SK-N-SH treated with all-trans-retinoic acid at 6 μM for 48 hours (cell line): ENCODE results near the gene BACH2.

Experiments used
- ARNTL ChIP-seq: fragments of 450-650 bp; formaldehyde crosslinking; IDR thresholded peaks from 2 replicates; pipeline ENCODE4 v1.5.0; 2020; ENCODE audit warnings: low read depth, mild to moderate bottlenecking, moderate library complexity, borderline replicate concordance
- CREB5 ChIP-seq: fragments of 250-450 bp; sonication (Bioruptor Pico); IDR thresholded peaks from 2 replicates; pipeline ENCODE4 v1.5.1; 2020; ENCODE audit warnings: low read depth, mild to moderate bottlenecking, moderate library complexity
- ESRRG ChIP-seq: fragments of 250-450 bp; sonication (Bioruptor Pico); IDR thresholded peaks from 2 replicates; pipeline ENCODE4 v1.6.1; 2021; ENCODE audit warnings: mild to moderate bottlenecking
- GLIS3 ChIP-seq: fragments of 250-450 bp; sonication (Bioruptor Pico); IDR thresholded peaks from 2 replicates; pipeline ENCODE4 v1.5.0; 2020; ENCODE audit warnings: mild to moderate bottlenecking, moderate library complexity
- PATZ1 ChIP-seq: fragments of 250-450 bp; sonication (Bioruptor Pico); IDR thresholded peaks from 2 replicates; pipeline ENCODE4 v1.8.0; 2020; ENCODE audit warnings: mild to moderate bottlenecking, moderate library complexity, borderline replicate concordance
- POU6F1 ChIP-seq: fragments of 250-450 bp; sonication (Bioruptor Pico); IDR thresholded peaks from 2 replicates; pipeline ENCODE4 v1.8.0; 2021; ENCODE audit warnings: low read depth, mild to moderate bottlenecking, moderate library complexity, borderline replicate concordance
- PPARA ChIP-seq: fragments of 250-450 bp; sonication (Bioruptor Pico); IDR thresholded peaks from 2 replicates; pipeline ENCODE4 v1.5.0; 2020; ENCODE audit warnings: mild to moderate bottlenecking, borderline replicate concordance
- TCF4 ChIP-seq: fragments of 250-450 bp; sonication (Bioruptor Pico); IDR thresholded peaks from 2 replicates; pipeline ENCODE4 v1.8.0; 2021; ENCODE audit warnings: mild to moderate bottlenecking, moderate library complexity, borderline replicate concordance
- TOX ChIP-seq: fragments of 250-450 bp; sonication (Bioruptor Pico); IDR thresholded peaks from 2 replicates; pipeline ENCODE4 v1.8.0; 2021; ENCODE audit warnings: mild to moderate bottlenecking, moderate library complexity, borderline replicate concordance
- TSHZ2 ChIP-seq: fragments of 250-450 bp; sonication (Bioruptor Pico); IDR thresholded peaks from 2 replicates; pipeline ENCODE4 v1.5.0; 2020; ENCODE audit warnings: mild to moderate bottlenecking, moderate library complexity
- ZC3H10 ChIP-seq: fragments of 250-450 bp; sonication (Bioruptor Pico); IDR thresholded peaks from 2 replicates; pipeline ENCODE4 v1.5.1; 2021; ENCODE audit warnings: mild to moderate bottlenecking, moderate library complexity
- ZFP3 ChIP-seq: fragments of 250-450 bp; sonication (Bioruptor Pico); IDR thresholded peaks from 2 replicates; pipeline ENCODE4 v1.5.0; 2020; ENCODE audit warnings: mild to moderate bottlenecking, moderate library complexity

- TF ChIP-seq ARNTL (CRISPR knock-in tag) (no peak), ZC3H10 (no peak), POU6F1 (CRISPR knock-in tag) (no peak), TCF4 (no peak), PATZ1 (CRISPR knock-in tag) (no peak), TSHZ2 (CRISPR knock-in tag) (no peak), GLIS3 (CRISPR knock-in tag) (no peak), CREB5 (CRISPR knock-in tag) (no peak), PPARA (CRISPR knock-in tag) (no peak), ZFP3 (CRISPR knock-in tag) (no peak), ESRRG (CRISPR knock-in tag) (no peak), TOX (CRISPR knock-in tag) (no peak)
These were observed 92.2 kb downstream of the BACH2 start for GRCh38 chr6:90204327-90205056.
